Fibroblast of villous mesenchyme (primary cell): Measurements from ENCODE around the gene CASP9. TPM values are rescaled to one million over a fixed set of nuclear protein-coding genes. Genes with fewer than 3 reads are reported as not detected.
"Not testable (repeated sequence)": the region's sequence is repeated elsewhere in the genome, so short reads cannot be mapped to it uniquely, and the experiment has no call there.

Experiments
- DNase-seq: peaks from one replicate; pipeline ENCODE4 v3.0.0-alpha.2; 2010; ENCODE audit warnings: low read depth
- H3K4me3 ChIP-seq: 2 replicates; pipeline ENCODE4 v1.5.1; 2011; ENCODE audit warnings: low read depth, mild to moderate bottlenecking, low read length
- total RNA-seq: library from RNA; depleted of rRNA; stranded (reverse); fragments of >200 nt; gene quantifications from 2 replicates; pipeline ENCODE4 v1.2.3, GENCODE V29; 2012
- TF ChIP-seq, protein P1 (sequence below): IDR thresholded peaks from 2 replicates; pipeline ENCODE4 v1.5.1; 2012; ENCODE audit warnings: low read depth, mild to moderate bottlenecking, low read length; ENCODE audit not compliant: insufficient read depth

Gene CASP9
- total RNA-seq, 1 donor = 7.3 TPM

DNA sequence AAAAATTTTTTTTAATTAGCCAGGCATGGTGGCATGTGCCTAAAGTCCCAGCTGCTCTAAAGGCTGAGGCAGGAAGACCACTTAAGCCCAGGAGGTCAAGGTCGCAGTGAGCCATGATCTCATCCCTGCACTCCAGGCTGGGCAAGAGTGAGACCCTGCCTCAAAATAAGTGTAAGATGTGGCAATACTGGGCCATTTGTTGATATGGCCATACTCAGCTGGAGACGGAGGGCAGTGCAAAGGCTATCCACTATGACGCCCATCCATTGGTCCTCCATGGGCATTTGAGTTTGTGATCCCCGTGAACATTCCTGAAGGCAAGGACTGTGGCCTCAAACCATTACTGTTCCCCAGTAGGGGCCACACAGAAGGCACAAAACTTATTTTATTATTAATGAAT is 1.5 kb downstream of the CASP9 start:
- no peak overlapping the region for H3K4me3 ChIP-seq
- TF ChIP-seq, protein P1, sequence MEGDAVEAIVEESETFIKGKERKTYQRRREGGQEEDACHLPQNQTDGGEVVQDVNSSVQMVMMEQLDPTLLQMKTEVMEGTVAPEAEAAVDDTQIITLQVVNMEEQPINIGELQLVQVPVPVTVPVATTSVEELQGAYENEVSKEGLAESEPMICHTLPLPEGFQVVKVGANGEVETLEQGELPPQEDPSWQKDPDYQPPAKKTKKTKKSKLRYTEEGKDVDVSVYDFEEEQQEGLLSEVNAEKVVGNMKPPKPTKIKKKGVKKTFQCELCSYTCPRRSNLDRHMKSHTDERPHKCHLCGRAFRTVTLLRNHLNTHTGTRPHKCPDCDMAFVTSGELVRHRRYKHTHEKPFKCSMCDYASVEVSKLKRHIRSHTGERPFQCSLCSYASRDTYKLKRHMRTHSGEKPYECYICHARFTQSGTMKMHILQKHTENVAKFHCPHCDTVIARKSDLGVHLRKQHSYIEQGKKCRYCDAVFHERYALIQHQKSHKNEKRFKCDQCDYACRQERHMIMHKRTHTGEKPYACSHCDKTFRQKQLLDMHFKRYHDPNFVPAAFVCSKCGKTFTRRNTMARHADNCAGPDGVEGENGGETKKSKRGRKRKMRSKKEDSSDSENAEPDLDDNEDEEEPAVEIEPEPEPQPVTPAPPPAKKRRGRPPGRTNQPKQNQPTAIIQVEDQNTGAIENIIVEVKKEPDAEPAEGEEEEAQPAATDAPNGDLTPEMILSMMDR = no peak

DNA sequence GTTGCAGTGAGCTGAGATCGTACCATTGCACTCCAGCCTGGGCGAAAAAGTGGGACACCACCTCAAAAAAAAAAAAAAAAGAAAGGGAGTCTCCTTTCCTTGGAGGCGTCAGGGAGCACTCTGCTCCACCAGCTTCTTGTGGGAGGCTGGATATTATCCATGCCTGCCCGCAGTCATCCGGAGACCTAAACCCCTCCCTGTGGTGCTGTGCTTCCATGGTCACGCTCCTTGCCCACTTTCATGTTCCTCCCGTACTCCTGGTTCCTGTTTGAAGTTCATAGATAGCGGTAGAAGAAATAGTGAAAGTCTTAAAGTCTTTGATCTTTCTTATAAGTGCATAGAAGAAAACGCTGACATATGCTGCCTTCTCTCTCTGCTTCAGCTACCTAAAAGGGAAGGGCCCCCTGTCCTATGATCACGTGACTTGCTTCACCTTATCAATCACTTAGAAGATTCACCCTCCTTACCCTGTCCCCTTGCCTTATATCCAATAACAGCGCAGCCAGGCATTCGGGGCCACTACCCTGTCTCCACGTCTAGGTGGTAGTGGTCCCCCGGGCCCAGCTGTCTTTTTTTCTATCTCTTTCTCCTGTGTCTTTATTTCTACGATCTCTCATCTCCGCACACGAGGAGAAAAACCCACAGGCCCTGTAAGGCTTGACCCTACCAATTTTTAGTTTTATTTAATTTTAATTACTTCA is 2.7 kb downstream of the CASP9 start:
- DNase-seq, H3K4me3 ChIP-seq: not testable (repeated sequence)

More for the DNA sequence above, 1.5 kb downstream of the CASP9 start:
- DNase-seq = no peak

DNA sequence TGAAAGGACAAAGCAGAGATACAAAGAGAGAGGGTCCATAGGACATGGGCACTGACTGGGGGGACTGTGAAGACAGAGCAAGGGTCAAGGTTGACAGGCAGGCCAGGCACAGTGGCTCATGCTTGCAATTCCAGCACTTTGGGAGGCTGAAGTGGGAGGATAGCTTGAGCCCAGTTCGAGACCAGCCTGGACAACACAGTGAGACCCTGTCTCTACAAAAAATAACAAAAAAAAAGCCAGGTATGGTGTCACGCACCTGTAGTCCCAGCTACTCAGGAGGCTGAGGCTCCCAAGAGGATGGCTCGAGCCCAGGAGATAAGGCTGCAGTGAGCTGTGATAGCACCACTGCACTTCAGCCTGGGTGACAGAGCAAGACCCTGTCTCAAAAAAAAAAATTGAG is 4.4 kb downstream of the CASP9 start:
- no peak for DNase-seq
- TF ChIP-seq, protein P1 = no peak
- H3K4me3 ChIP-seq = no peak overlapping the region

DNA sequence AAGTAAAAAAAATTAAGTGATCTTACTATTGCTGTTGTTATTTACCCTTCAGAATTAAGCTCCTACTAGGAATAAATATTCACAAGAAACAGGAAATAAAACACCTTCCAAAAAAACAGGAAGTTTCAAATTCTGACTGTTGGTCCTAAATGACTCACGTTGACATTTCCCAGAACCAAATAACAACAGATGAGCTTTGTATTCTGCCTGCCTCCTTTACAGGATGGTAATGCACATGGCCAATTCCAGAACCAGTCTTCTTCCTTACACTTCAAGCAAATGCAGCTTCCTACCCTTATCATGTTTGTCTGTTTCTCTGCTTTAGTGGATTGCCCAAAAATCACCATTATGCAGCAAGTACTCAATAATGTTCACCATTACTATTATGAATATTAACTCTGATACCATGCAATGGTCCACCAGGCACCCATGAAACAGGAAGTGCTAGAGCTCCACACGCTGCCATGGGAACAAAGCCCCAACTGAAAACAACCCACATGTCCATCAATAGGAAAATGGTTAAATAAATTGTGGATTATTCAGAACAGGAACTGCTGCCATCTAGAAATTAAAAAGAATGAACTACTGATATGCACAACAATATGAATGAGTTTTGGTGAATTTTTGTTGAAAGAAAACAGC is 8.9 kb downstream of the CASP9 start:
- H3K4me3 ChIP-seq = no peak overlapping the region
- TF ChIP-seq, protein P1 = no peak
- DNase-seq = peak; percentile 52

DNA sequence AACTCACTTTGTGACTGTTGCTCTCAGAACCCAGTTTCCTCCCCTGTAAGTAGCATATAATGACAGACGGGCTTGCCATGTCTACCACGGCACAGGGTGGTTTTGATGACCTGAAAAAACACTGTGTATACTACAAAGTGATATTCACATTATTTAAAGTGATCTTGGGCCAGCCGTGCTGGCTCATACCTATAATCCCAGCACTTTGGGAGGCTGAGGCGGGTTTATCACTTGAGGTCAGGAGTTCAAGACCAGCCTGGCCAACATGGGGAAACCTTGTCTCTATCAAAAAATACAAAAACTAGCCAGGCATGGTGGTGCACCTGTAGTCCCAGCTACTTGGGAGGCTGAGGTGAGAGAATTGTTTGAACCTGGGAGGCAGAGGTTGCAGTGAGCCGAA is 9.5 kb downstream of the CASP9 start:
- DNase-seq, H3K4me3 ChIP-seq: not testable (repeated sequence)

- H3K4me3 ChIP-seq = no peak overlapping the region
- TF ChIP-seq, protein P1 = no peak
- DNase-seq = no peak
Measured at GRCh38 chr1:15513919-15514318, 10.1 kb downstream of the CASP9 start.

- TF ChIP-seq, protein P1 = no peak
- DNase-seq = no peak
- H3K4me3 ChIP-seq = no peak overlapping the region
Measured at GRCh38 chr1:15513192-15513591, 10.8 kb downstream of the CASP9 start.
